ENCODE results near the gene ZCCHC4. TPM values are rescaled to one million over a fixed set of nuclear protein-coding genes. Genes with fewer than 3 reads are reported as not detected.

Gene ZCCHC4
- total and polyA plus RNA-seq, 4 donors: 4.3 to 24.3 (median 7.6) TPM

GRCh38 chr4:25283948-25284347, 28.6 kb upstream of the ZCCHC4 start:
- peak in 2 of 3 donors; percentile 3 for DNase-seq
- Histone ChIP-seq H3K4me3 (no peak overlapping the region), H3K36me3 (ENCODE audit: control insufficient read depth in 4 of 4, insufficient read depth in 4 of 4, low read length in 4 of 4) (peaks cover 0 to 3% (median 0%) of the 10 kb centered on the region in 4 donors), H3K27me3 (ENCODE audit: control insufficient read depth in 3 of 3, insufficient read depth in 3 of 3, low read length in 2 of 3) (no peaks in the 10 kb centered on the region), H3K4me1 (ENCODE audit: control insufficient read depth in 5 of 5, insufficient read depth in 5 of 5, low read length in 5 of 5) (no peaks in the 10 kb centered on the region), H3K9ac (ENCODE audit: insufficient read depth in 1 of 2, low read length in 2 of 2) (no peak overlapping the region), H3K9me3 (ENCODE audit: control insufficient read depth in 4 of 4, insufficient read depth in 3 of 4, low read length in 3 of 4) (peaks cover 0 to 2% (median 0%) of the 10 kb centered on the region in 4 donors), H3K27ac (ENCODE audit: low read depth in 1 of 2, low read length in 1 of 2) (no peak overlapping the region)
- no peak for ATAC-seq (ENCODE audit: insufficient read depth, low FRiP score)
- no peak for TF ChIP-seq CTCF (IDR thresholded peaks at IDR 0.05; ENCODE audit: control extremely low read depth, extremely low read depth)
- 70 to 87% methylated on average over 3 of the region's 3 CpGs for WGBS, 2 donors

DNA sequence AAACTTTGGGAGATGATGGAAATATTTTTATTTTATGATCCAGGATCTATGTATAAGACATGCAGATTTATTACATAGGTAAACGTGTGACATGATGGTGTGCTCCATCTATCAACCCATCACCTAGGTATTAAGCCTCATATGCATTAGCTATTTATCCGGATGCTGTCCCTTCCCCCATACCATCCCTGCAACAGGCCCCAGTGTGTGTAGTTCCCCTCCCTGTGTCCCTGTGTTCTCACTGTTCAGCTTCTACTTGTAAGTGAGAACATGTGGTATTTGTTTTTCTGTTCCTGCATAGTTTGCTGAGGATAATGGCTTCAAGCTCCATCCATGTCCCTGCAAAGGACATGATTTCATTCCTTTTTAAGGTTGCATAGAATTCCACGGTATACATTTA, 28.1 kb upstream of the ZCCHC4 start:
- Histone ChIP-seq H3K4me1 (ENCODE audit: control insufficient read depth in 5 of 5, insufficient read depth in 5 of 5, low read length in 5 of 5) (no peaks in the 10 kb centered on the region), H3K9ac (ENCODE audit: insufficient read depth in 1 of 2, low read length in 2 of 2) (no peak overlapping the region)
- WGBS, 2 donors: 62 to 86% methylated on average over 3 of the region's 3 CpGs

GRCh38 chr4:25290490-25291067, 22.0 kb upstream of the ZCCHC4 start:
- Histone ChIP-seq H3K9me3 (ENCODE audit: control insufficient read depth in 4 of 4, insufficient read depth in 3 of 4, low read length in 3 of 4) (peaks cover 0 to 2% (median 0%) of the 10 kb centered on the region in 4 donors), H3K4me3 (no peak overlapping the region), H3K27ac (ENCODE audit: low read depth in 1 of 2, low read length in 1 of 2) (no peak overlapping the region), H3K9ac (ENCODE audit: insufficient read depth in 1 of 2, low read length in 2 of 2) (no peak overlapping the region), H3K27me3 (ENCODE audit: control insufficient read depth in 3 of 3, insufficient read depth in 3 of 3, low read length in 2 of 3) (no peaks in the 10 kb centered on the region), H3K36me3 (ENCODE audit: control insufficient read depth in 4 of 4, insufficient read depth in 4 of 4, low read length in 4 of 4) (no peaks in the 10 kb centered on the region), H3K4me1 (ENCODE audit: control insufficient read depth in 5 of 5, insufficient read depth in 5 of 5, low read length in 5 of 5) (peaks cover 0 to 1% (median 0%) of the 10 kb centered on the region in 5 donors)
- DNase-seq (no peak), ATAC-seq (ENCODE audit: insufficient read depth, low FRiP score) (no peak)
- 89 to 93% methylated on average over 11 of the region's 11 CpGs for WGBS, 2 donors
- no peak for TF ChIP-seq CTCF (IDR thresholded peaks at IDR 0.05; ENCODE audit: control extremely low read depth, extremely low read depth)

More for the DNA sequence above, 28.1 kb upstream of the ZCCHC4 start:
- no peak for DNase-seq
- peaks cover 0 to 3% (median 0%) of the 10 kb centered on the region in 4 donors for H3K36me3 ChIP-seq (ENCODE audit: control insufficient read depth in 4 of 4, insufficient read depth in 4 of 4, low read length in 4 of 4)
- H3K27ac ChIP-seq (ENCODE audit: low read depth in 1 of 2, low read length in 1 of 2): no peak overlapping the region
- TF ChIP-seq CTCF (IDR thresholded peaks at IDR 0.05; ENCODE audit: control extremely low read depth, extremely low read depth): no peak
- H3K4me3 ChIP-seq: no peak overlapping the region
- no peak for ATAC-seq (ENCODE audit: insufficient read depth, low FRiP score)
- H3K27me3 ChIP-seq (ENCODE audit: control insufficient read depth in 3 of 3, insufficient read depth in 3 of 3, low read length in 2 of 3): no peaks in the 10 kb centered on the region
- H3K9me3 ChIP-seq (ENCODE audit: control insufficient read depth in 4 of 4, insufficient read depth in 3 of 4, low read length in 3 of 4): peaks cover 0 to 2% (median 0%) of the 10 kb centered on the region in 4 donors
